ENCODE results near the gene NTN1.

Gene NTN1

GRCh38 chr17:9006175-9006767, 15.0 kb upstream of the NTN1 start:
- DNase-seq (ENCODE audit: low spot score) = no peak

DNA sequence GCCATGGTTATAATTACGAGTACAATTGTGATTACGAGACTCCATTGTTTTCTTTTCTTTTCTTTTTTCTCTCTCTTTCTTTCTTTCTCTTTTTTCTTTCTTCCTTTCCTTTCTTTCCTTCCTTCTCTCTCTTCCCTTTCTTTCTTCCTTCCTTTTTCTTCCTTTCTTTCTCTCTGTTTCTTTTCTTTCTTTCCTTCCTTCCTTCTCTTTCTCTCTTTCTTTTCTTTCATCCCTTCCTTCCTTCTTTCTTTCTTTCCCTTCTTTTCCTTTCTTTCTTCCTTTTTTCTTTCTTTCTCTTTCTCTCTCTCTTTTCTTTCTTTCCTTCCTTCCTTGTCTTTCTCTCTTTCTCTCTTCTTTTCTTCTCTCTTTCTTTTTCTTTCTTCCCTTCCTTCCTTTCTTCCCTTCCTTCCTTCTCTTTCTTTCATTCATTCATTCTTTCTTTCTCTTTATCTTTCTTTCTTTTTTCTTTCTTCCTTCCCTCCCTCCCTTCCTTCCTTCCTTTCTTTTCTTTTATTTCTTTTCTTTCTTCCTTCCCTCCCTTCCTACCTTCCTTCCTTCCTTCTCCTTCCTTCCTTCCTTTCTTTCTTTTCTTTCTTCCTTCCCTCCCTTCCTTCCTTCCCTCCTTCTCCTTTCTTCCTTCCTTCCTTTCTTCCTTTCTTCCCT, 14.1 kb upstream of the NTN1 start:
- DNase-seq (ENCODE audit: low spot score) = no peak

- no peak for DNase-seq (ENCODE audit: low spot score)
Observed at GRCh38 chr17:9009096-9009495, 12.2 kb upstream of the NTN1 start.

DNA sequence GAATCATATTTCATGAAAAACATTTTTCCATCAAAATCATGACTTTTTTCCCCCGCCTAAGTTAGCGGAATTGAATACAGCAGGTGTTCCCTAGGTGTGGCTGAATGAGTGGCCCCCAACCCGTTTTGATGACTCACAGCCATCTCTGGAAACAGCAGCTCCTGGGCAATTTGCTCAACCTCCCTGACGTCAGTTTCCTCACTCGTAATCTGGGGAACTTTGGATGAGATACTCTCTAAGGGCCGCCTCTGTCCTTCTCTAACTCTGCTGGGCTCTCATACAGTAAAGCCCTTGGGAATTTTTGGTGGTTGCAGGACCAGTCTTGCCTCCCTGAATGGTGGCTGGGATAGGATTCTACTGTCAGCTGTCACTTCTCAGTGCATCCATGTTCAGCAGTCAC, 11.6 kb upstream of the NTN1 start:
- no peak for DNase-seq (ENCODE audit: low spot score)

- no peak for DNase-seq (ENCODE audit: low spot score)
Observed at GRCh38 chr17:9011001-9011400, 10.3 kb upstream of the NTN1 start.

DNA sequence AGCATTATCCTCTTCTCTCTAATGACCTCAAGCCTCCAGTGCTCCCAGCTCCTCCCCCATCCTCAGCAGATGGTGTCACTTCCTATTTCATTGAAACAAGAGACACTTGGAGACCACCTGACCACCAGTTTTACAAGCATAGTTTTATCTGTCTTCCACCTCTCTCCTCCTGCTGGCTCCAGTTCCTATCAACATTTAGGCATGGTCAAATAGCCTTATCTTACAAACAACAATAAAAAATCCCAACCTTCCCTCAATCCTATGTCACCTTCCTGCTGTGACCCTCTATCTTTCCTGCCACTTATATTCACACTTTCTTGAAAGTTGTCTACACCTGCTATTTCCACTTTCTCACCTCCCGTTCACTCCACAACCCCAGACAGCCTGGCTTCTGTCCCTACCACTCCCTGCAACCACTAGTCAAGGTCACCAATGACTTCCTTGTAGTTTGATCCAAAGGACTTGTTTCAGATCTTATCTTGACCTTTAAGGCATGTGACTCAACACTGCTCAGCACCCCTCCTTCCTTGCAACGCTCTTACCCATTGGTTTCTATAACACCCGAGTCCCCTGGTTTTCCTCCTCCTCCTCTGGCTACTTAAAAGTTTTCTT, 4.3 kb upstream of the NTN1 start:
- no peak for DNase-seq (ENCODE audit: low spot score)

GRCh38 chr17:9018726-9019125, 2.6 kb upstream of the NTN1 start:
- no peak for DNase-seq (ENCODE audit: low spot score)

- no peak for DNase-seq (ENCODE audit: low spot score)
Observed at GRCh38 chr17:9020096-9020823, 1.1 kb upstream of the NTN1 start.

DNA sequence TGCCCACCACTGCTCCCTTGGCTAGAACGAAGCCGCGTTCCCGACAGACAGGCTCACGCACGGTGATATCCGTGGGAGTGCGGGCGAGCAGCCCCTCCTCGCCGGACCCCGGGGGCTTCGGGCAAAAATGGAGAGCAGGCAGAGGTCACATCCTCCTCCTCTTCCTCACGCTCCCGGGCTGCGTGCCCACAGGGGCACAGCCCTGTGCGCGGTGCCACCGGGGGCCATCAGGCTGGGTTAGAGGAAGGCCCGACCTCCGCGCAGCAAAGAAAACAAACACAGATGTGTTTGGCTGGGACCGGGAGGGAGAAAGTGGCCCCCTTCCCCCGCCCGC, 519 bp upstream of the NTN1 start:
- DNase-seq (ENCODE audit: low spot score) = no peak

- DNase-seq (ENCODE audit: low spot score) = no peak
Observed at GRCh38 chr17:9021992-9022572, 772 bp downstream of the NTN1 start.

DNA sequence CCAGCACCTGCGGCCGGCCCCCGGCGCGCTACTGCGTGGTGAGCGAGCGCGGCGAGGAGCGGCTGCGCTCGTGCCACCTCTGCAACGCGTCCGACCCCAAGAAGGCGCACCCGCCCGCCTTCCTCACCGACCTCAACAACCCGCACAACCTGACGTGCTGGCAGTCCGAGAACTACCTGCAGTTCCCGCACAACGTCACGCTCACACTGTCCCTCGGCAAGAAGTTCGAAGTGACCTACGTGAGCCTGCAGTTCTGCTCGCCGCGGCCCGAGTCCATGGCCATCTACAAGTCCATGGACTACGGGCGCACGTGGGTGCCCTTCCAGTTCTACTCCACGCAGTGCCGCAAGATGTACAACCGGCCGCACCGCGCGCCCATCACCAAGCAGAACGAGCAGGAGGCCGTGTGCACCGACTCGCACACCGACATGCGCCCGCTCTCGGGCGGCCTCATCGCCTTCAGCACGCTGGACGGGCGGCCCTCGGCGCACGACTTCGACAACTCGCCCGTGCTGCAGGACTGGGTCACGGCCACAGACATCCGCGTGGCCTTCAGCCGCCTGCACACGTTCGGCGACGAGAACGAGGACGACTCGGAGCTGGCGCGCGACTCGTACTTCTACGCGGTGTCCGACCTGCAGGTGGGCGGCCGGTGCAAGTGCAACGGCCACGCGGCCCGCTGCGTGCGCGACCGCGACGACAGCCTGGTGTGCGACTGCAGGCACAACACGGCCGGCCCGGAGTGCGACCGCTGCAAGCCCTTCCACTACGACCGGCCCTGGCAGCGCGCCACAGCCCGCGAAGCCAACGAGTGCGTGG, 1.5 kb downstream of the NTN1 start:
- DNase-seq (ENCODE audit: low spot score) = no peak

- DNase-seq (ENCODE audit: low spot score) = no peak
Observed at GRCh38 chr17:9023392-9024218, 2.3 kb downstream of the NTN1 start.

DNA sequence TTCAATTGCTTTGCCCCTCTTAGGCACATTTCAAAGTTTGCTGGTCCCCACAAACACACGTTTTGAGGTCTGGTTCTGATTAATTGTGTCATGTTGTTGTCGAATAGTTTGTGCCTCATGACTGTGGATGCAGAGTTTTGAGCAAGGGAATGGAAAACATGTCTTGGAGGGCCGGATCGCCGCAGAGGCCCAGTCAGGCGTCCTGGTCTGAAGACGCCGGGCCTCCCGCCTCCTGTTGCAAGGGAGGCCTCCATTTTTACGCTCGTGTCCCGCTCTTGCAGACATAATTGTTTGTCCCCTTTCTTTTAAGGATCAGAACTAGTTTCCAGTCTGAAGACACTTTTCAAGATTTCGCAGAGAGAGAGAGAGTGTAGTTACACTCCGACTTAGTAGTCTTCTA, 3.2 kb downstream of the NTN1 start:
- DNase-seq (ENCODE audit: low spot score) = no peak

DNA sequence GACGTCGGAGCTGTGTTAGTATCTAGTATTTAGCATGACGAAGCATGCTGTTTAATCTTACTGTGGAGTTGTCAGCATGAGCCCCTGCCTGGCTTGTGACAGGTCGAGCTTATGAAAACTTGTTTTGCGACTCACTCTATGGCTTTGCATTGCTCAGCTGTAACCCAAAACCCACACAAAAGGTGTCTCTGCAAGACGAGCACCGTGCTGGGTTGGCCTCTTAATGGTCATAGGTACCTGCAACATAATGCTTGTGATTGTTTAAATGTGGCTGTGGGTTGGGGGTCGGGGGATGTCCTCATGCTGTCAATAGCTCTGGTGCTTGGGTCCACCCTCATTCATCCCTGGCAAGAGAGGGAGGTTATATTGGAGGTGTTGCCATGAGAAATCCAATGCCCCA, 5.4 kb downstream of the NTN1 start:
- no peak for DNase-seq (ENCODE audit: low spot score)

DNA sequence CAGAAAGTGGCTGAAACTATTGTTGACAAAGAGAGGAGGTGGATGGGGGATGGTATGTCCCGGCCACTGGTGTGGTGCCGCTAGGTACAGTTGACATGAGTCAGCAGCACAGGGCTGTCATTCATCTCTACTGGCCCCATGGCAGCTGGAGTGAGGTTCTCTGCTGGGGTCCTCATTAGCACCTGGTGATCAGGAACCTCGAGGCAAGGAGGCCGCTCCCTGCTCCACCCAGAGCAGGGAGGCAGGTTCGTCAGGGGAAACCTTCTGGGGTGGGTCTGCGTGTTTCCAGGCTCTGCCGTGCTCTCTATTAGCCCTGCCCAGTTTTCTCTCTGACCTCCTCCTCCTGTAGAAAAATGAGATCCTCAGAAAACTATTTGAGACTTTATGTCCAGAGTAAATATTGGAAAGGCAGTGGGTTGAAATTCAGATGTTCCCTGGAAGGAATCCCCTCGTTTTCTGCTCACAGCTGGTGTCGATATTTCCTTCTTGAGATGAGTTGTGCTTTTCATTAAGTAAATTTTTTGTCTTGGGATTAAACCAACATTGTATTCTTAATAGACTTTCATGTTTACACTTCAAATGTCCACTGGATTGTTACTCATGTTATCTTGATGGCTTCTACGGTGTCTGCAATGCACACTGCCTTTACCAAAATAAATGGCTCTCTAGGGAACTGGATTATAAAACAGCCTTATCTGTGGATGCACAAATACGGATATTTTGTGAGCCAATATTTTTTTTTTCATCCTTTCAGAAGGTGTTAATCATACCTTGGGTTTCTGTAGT, 7.1 kb downstream of the NTN1 start:
- no peak for DNase-seq (ENCODE audit: low spot score)

GRCh38 chr17:9028988-9029570, 7.8 kb downstream of the NTN1 start:
- DNase-seq (ENCODE audit: low spot score) = no peak

- DNase-seq (ENCODE audit: low spot score) = no peak
Observed at GRCh38 chr17:9032151-9032550, 10.8 kb downstream of the NTN1 start.

GRCh38 chr17:9032583-9032982, 11.3 kb downstream of the NTN1 start:
- DNase-seq (ENCODE audit: low spot score) = no peak

DNA sequence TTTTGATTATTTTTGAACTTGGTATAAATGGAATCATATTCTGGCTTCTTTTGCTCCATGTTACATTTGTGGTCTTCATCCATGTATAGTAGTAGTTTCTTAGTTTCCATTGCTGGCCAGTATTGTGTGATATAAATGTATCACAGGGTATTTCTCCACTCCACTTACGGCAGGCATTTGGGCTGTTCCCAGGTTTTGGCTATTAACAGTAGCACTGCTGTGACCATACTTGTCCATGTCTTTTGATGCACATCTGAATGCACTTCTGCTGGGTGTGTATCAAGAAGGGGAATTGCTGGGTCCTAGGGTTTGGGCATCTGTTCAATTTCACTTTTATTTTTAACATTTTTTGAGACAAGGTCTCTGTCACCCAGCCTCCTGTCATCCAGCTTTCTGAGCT, 13.9 kb downstream of the NTN1 start:
- DNase-seq (ENCODE audit: low spot score) = no peak

DNA sequence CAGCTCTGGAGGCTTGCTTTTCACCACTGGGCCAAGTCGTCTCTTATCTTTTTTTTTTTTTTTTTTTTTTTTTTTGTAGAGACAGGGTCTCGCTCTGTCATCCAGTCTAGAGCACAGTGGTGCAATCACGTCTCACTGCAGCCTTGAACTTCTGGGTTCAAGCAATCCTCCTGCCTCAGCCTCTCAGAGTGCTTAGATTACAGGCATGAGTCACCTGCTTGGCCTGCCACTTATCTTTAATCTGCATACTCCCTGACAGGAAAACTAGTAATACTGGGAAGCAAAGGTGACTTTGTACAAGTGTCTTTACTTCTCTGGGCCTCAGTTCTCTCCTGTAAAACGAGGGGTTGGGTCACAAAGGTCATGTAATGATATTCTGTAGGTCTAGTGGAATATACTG, 15.0 kb downstream of the NTN1 start:
- no peak for DNase-seq (ENCODE audit: low spot score)

All from hepatic stellate cell (primary cell).